ENCODE data around the gene CNTN6.

DNA sequence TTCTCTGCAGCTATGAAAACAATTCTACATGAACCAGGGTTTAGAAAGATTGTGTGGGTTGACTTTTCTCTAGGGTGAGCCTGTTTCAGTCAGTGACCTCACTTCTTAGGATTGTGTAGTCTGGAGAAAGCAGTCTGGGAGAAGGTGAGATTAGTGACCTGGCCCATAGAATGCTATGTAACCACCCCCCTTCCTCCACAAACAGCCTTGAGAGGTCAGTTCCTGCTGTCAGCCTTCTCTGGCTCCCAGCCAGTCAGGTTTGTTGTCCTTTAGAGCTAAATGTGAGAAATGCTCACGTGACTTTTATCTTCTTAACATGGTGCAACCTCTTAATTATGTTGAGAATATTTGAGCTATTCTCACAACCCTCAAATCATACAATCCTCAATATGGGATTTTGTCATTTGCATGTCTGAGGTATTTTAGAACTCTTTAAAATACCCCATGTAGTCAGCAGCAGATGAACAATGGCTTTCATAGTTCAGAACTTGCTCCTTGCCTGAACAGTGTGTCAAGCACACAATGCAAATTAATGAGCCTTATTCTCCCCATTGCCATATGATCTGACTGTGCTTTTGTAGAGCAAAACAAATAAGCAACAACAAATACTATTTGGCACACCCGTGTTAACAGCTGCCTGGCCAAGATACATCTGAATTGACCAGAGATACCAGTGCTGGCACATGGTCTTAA lies 311.6 kb downstream of the CNTN6 start:
- TF ChIP-seq, protein P1, sequence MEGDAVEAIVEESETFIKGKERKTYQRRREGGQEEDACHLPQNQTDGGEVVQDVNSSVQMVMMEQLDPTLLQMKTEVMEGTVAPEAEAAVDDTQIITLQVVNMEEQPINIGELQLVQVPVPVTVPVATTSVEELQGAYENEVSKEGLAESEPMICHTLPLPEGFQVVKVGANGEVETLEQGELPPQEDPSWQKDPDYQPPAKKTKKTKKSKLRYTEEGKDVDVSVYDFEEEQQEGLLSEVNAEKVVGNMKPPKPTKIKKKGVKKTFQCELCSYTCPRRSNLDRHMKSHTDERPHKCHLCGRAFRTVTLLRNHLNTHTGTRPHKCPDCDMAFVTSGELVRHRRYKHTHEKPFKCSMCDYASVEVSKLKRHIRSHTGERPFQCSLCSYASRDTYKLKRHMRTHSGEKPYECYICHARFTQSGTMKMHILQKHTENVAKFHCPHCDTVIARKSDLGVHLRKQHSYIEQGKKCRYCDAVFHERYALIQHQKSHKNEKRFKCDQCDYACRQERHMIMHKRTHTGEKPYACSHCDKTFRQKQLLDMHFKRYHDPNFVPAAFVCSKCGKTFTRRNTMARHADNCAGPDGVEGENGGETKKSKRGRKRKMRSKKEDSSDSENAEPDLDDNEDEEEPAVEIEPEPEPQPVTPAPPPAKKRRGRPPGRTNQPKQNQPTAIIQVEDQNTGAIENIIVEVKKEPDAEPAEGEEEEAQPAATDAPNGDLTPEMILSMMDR (IDR thresholded peaks at IDR 0.05) = no peak
- no peak for TF ChIP-seq POLR2A (IDR thresholded peaks at IDR 0.05)

Measured in adrenal gland (tissue), 5 donors.